Measurements from ENCODE around the gene PTPRG. TPM values are rescaled to one million over a fixed set of nuclear protein-coding genes. Genes with fewer than 3 reads are reported as not detected.
A peak's percentile ranks its signal among the peaks of the same experiment; 100 is the strongest.

Gene PTPRG
- total RNA-seq, 3 donors from 2014 or later, result 28.9 to 54.7 (median 40.4) TPM

DNA sequence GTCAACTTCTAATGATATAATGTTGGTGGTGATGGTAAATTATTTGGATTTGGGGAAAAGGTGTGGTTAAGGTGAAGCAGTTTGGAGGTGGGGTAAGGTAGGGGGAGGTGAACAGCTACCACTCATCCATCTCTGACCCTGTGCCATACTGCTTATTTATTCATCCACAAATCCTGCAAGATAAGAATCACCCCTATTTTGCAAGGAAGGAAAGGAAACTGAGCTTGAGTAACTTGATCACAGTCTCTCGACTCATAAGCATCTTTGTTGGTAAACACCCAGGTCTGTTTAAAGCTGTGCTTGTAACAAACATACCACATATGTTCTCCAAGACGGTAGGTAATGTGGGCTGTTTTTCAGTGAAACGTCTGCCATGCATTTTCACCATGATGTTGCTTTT, 67.3 kb downstream of the PTPRG start:
- TF ChIP-seq, protein P1, sequence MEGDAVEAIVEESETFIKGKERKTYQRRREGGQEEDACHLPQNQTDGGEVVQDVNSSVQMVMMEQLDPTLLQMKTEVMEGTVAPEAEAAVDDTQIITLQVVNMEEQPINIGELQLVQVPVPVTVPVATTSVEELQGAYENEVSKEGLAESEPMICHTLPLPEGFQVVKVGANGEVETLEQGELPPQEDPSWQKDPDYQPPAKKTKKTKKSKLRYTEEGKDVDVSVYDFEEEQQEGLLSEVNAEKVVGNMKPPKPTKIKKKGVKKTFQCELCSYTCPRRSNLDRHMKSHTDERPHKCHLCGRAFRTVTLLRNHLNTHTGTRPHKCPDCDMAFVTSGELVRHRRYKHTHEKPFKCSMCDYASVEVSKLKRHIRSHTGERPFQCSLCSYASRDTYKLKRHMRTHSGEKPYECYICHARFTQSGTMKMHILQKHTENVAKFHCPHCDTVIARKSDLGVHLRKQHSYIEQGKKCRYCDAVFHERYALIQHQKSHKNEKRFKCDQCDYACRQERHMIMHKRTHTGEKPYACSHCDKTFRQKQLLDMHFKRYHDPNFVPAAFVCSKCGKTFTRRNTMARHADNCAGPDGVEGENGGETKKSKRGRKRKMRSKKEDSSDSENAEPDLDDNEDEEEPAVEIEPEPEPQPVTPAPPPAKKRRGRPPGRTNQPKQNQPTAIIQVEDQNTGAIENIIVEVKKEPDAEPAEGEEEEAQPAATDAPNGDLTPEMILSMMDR (IDR thresholded peaks at IDR 0.05), result no peak
- no peaks in the 10 kb centered on the region for H3K9me3 ChIP-seq
- H3K4me3 ChIP-seq, result no peak overlapping the region
- intact Hi-C loops (cut with DNase I, micrococcal nuclease), result no loop called here
- no peaks in the 10 kb centered on the region for H3K36me3 ChIP-seq (ENCODE audit: low read depth)
- no peaks in the 10 kb centered on the region for H3K4me1 ChIP-seq (ENCODE audit: low read depth)
- DNase-seq (no peak), ATAC-seq (no peak)

- Histone ChIP-seq H3K4me1 (ENCODE audit: low read depth) (no peaks in the 10 kb centered on the region), H3K36me3 (ENCODE audit: low read depth) (no peaks in the 10 kb centered on the region), H3K4me3 (no peak overlapping the region), H3K9me3 (no peaks in the 10 kb centered on the region)
- TF ChIP-seq, protein P1 (IDR thresholded peaks at IDR 0.05), result no peak
- intact Hi-C loops (cut with DNase I, micrococcal nuclease), result no loop called here
- DNase-seq (no peak), ATAC-seq (no peak)
Measured at GRCh38 chr3:61629442-61629841, 68.1 kb downstream of the PTPRG start.

GRCh38 chr3:61631108-61631769, 69.9 kb downstream of the PTPRG start:
- intact Hi-C loops (cut with DNase I, micrococcal nuclease), result no loop called here
- H3K9me3 ChIP-seq, result no peaks in the 10 kb centered on the region
- no peaks in the 10 kb centered on the region for H3K36me3 ChIP-seq (ENCODE audit: low read depth)
- no peak for DNase-seq
- ATAC-seq, result no peak
- TF ChIP-seq, protein P1 (IDR thresholded peaks at IDR 0.05), result no peak
- no peaks in the 10 kb centered on the region for H3K4me1 ChIP-seq (ENCODE audit: low read depth)
- no peak overlapping the region for H3K4me3 ChIP-seq

DNA sequence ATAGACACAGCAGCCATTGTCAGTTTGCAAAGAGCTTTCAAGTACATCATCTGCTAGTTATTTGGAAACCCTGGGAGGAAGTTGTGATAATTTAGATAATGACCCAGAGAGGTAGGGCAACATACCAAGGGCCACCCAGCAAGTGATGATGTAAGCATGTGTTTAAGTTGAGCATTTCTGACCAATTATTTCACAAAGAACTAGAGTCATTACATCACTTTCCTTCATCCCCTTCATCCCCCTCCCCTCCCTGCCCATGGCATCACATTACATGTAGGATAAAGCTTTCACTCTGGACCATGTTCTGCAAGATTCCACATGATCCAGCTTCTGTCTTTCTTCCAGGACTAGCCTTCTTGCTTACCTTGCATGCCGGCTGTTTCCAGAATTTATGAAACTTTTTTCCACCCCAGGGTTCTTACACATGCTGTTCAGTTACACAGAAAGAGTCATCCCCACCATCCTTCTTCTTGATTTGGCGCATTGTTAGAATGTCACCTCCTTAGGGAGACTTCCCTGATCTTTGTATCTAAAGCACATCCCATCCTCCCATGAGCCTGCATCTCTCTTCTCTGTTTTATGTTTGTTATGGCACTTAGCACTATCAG, 71.3 kb downstream of the PTPRG start:
- DNase-seq (no peak), ATAC-seq (no peak)
- Histone ChIP-seq H3K9me3 (no peaks in the 10 kb centered on the region), H3K36me3 (ENCODE audit: low read depth) (no peaks in the 10 kb centered on the region), H3K4me1 (ENCODE audit: low read depth) (peaks cover 10% of the 10 kb centered on the region), H3K4me3 (no peak overlapping the region)
- intact Hi-C loops (cut with DNase I, micrococcal nuclease), result no loop called here
- TF ChIP-seq, protein P1 (IDR thresholded peaks at IDR 0.05), result no peak

DNA sequence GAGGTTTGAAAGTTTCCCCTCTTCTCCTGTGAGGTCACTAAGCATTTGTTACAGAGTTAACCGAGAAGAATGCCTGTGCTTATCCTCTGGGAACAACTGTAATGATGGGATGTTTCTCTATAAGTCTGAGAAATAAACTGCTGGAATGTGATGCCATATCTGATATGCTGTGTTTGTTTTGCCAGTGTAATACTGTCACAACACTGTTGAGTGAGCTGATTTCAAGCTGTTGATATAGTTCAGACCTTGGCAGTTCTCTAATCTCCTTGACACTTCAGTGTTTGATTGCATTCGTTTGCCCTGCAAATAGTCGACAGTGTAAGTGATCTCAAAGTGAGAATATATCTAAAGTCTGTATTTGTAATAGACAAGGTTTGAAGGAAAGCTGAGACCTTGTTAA, 73.3 kb downstream of the PTPRG start:
- ATAC-seq (peak; percentile 4), DNase-seq (no peak)
- H3K9me3 ChIP-seq, result no peaks in the 10 kb centered on the region
- H3K4me1 ChIP-seq (ENCODE audit: low read depth), result peaks cover 19% of the 10 kb centered on the region
- TF ChIP-seq, protein P1 (IDR thresholded peaks at IDR 0.05), result no peak
- no peaks in the 10 kb centered on the region for H3K36me3 ChIP-seq (ENCODE audit: low read depth)
- intact Hi-C loops (cut with DNase I, micrococcal nuclease), result no loop called here
- H3K4me3 ChIP-seq, result no peak overlapping the region

Data from mucosa of descending colon (tissue), 3 donors.